GM12878 (cell line): Measurements from ENCODE around the gene HMCN1. TPM values are rescaled to one million over a fixed set of nuclear protein-coding genes. Genes with fewer than 3 reads are reported as not detected.

Source experiments
- ATAC-seq: fragments of 200-7000 bp; cut with Tn5 transposase; 3 replicates; pipeline ENCODE4 v1.9.1; 2020; ENCODE audit warnings: mild to moderate bottlenecking, moderate library complexity
- BruUV-seq: library from RNA; stranded (reverse); fragments of 400-500 nt; replicated peaks from 2 replicates; lab custom pipeline; 2021; lab: Mats Ljungman, UMichigan
- CTCF ChIA-PET: fragments of 300-600 bp; sonication (Branson Sonifier 250); formaldehyde crosslinking; extraction: SDS; loops from one replicate; lab custom pipeline; 2021; ENCODE audit warnings: inconsistent platforms; lab: Yijun Ruan, JAX
- POLR2A ChIA-PET: fragments of 350-600 bp; formaldehyde crosslinking; extraction: SDS; loops from one replicate; lab custom pipeline; 2021; ENCODE audit warnings: inconsistent platforms; lab: Charles Lee
- RAD21 ChIA-PET: fragments of 300-600 bp; sonication (Branson Sonifier 250); formaldehyde crosslinking; loops from one replicate; lab custom pipeline; 2023; ENCODE audit warnings: antibody characterized with exemption; ENCODE audit not compliant: unreplicated experiment; lab: Charles Lee
- SMC1A ChIA-PET: fragments of 300-600 bp; sonication (Branson Sonifier 250); formaldehyde crosslinking; loops from one replicate; lab custom pipeline; 2023; ENCODE audit not compliant: unreplicated experiment, uncharacterized antibody; lab: Charles Lee
- DNase-seq: peaks from one replicate; pipeline ENCODE4 v3.0.0-alpha.2; 2011; ENCODE audit warnings: low read depth, low spot score
- FAIRE-seq: peaks from 3 replicates; lab custom pipeline; 2011; peaks lifted over from hg19 to GRCh38; lab: Jason Lieb, UNC
- H2AFZ ChIP-seq: 2 replicates; pipeline ENCODE4 v1.6.0; 2011; ENCODE audit warnings: low read depth, low read length, control low read depth; ENCODE audit not compliant: control insufficient read depth
- H3K27ac ChIP-seq: 2 replicates; pipeline ENCODE4 v1.5.1; 2011; ENCODE audit warnings: control low read depth; ENCODE audit not compliant: control insufficient read depth, insufficient read depth
- H3K27me3 ChIP-seq, 2 experiments: replicated peaks in 1 of 2; 2 replicates each; pipeline versions ENCODE4 v1.6.0 to v1.6.1; 2011; ENCODE audit warnings: low read length in 1 of 2; ENCODE audit not compliant: control insufficient read depth in 2 of 2, insufficient read depth in 2 of 2
- H3K36me3 ChIP-seq, 2 experiments: 2 replicates each; pipeline ENCODE4 v1.5.1; 2011; ENCODE audit warnings: low read length in 1 of 2; ENCODE audit not compliant: control insufficient read depth in 2 of 2, insufficient read depth in 2 of 2
- H3K4me1 ChIP-seq: 2 replicates; pipeline ENCODE4 v1.6.1; 2011; ENCODE audit warnings: mild to moderate bottlenecking, low read length, moderate library complexity, mixed read lengths; ENCODE audit not compliant: control insufficient read depth, insufficient read depth
- H3K4me2 ChIP-seq: 2 replicates; pipeline ENCODE4 v1.6.0; 2011; ENCODE audit warnings: control low read depth; ENCODE audit not compliant: control insufficient read depth, insufficient read depth
- H3K4me3 ChIP-seq: fragments of 200-600 bp; sonication (generic); 2 replicates; pipeline ENCODE4 v1.5.1; 2016
- H3K79me2 ChIP-seq: 2 replicates; pipeline ENCODE4 v1.6.0; 2011; ENCODE audit warnings: low read length; ENCODE audit not compliant: control insufficient read depth, insufficient read depth
- H3K9ac ChIP-seq: 2 replicates; pipeline ENCODE4 v1.8.0; 2011; ENCODE audit warnings: low read length, control low read depth, mixed read lengths; ENCODE audit not compliant: control insufficient read depth, insufficient read depth
- H3K9me3 ChIP-seq: replicated peaks from 3 replicates; pipeline ENCODE4 v1.5.1; 2011; ENCODE audit warnings: mild to moderate bottlenecking, low read length; ENCODE audit not compliant: control insufficient read depth, insufficient read depth
- H4K20me1 ChIP-seq: 2 replicates; pipeline ENCODE4 v1.6.0; 2011; ENCODE audit not compliant: control insufficient read depth, insufficient read depth
- E4F1 ChIP-seq: fragments of 450-650 bp; IDR thresholded peaks from 2 replicates; pipeline ENCODE4 v1.6.1; 2018; ENCODE audit warnings: borderline replicate concordance, mild to moderate bottlenecking; ENCODE audit not compliant: partially characterized antibody
- ETV6 ChIP-seq, 2 experiments: fragments of 450-650 bp in 1 of 2; IDR thresholded peaks in 1 of 2; conservative IDR thresholded peaks in 1 of 2; 2 replicates each; pipeline ENCODE4 v1.6.1; 2014; ENCODE audit warnings: antibody characterized with exemption in 1 of 2, borderline replicate concordance in 1 of 2, low read depth in 1 of 2, mild to moderate bottlenecking in 1 of 2, moderate library complexity in 1 of 2
- NFXL1 ChIP-seq: fragments of 450-650 bp; IDR thresholded peaks from 2 replicates; pipeline ENCODE4 v1.6.1; 2017; ENCODE audit warnings: antibody characterized with exemption, mild to moderate bottlenecking, borderline replicate concordance
- POLR2AphosphoS2 ChIP-seq: IDR thresholded peaks from 2 replicates; pipeline ENCODE4 v1.6.1; 2011; ENCODE audit warnings: low read depth, mild to moderate bottlenecking, low read length, improper control_type of control experiment, moderate library complexity
- ZBED1 ChIP-seq: IDR thresholded peaks from 2 replicates; pipeline ENCODE4 v1.6.1; 2016; ENCODE audit warnings: borderline replicate concordance
- WGBS: methylation state at CpG from one replicate; pipeline ENCODE4 v1.1.6; 2016; ENCODE audit warnings: low lambda C conversion rate; ENCODE audit not compliant: insufficient replicate concordance, insufficient coverage; ENCODE audit errors: missing lambda C conversion rate; 5-methylcytosine and 5-hydroxymethylcytosine counted together
- in situ Hi-C: fragments of 300-500 bp; cut with MboI; formaldehyde crosslinking; loops from 9 replicates; pipeline ENCODE4 v1.14.3; 2018; ENCODE audit warnings: mixed read lengths
- intact Hi-C: fragments of 100-400 bp; cut with micrococcal nuclease; formaldehyde crosslinking; loops from one replicate; pipeline ENCODE4 v1.14.2; 2022; ENCODE audit not compliant: unreplicated experiment
- polyA plus RNA-seq, 11 experiments: library from polyadenylated mRNA; depleted of rRNA in 4 of 11; unstranded in 6 of 11; stranded (reverse) in 5 of 11; fragments of >200 nt; fragmentation: Nextera tagmentation in 4 of 11; fragmentation: Illumina TruSeq in 1 of 11; extraction: Ambion mirVana in 4 of 11; extraction: Trizol in 1 of 11; gene quantifications; 1 replicate in 1 of 11; 2 replicates in 10 of 11; pipeline versions ENCODE4 v1.2.1 to v1.2.3, GENCODE V29; 2011 to 2016; ENCODE audit warnings: inconsistent platforms in 2 of 11, missing spikeins in 2 of 11, low read depth in 1 of 11
- total RNA-seq, 4 experiments: library from RNA; depleted of rRNA in 3 of 4; stranded (reverse); fragments of >200 nt in 3 of 4; fragmentation: Illumina TruSeq in 1 of 4; extraction: Trizol in 1 of 4; gene quantifications; 2 replicates each; pipeline versions ENCODE4 v1.2.1 to v1.2.3, GENCODE V29; 2013 to 2021

Gene HMCN1
- total and polyA plus RNA-seq, 10 of the 15 experiments (the other 5 are each of a cell fraction or from before 2014, with no cell fraction given) = under 0.01 to 0.07 TPM; not detected in 8

GRCh38 chr1:186225096-186225495 is 490.9 kb downstream of the HMCN1 start:
- intact Hi-C loops = no loop called here
- H3K27me3 ChIP-seq = no peaks in the 10 kb centered on the region
- CTCF ChIA-PET = no interaction called here

More at GRCh38 chr1:186225096-186225495, 490.9 kb downstream of the HMCN1 start:
- RAD21 ChIA-PET = no interaction called here
- H3K4me3 ChIP-seq = no peak overlapping the region
- no peaks in the 10 kb centered on the region for H3K9me3 ChIP-seq
- no peak overlapping the region for H3K27ac ChIP-seq
- POLR2A ChIA-PET = no interaction called here
- ATAC-seq = no peak
- TF ChIP-seq NFXL1 (no peak), ZBED1 (no peak), E4F1 (no peak), ETV6 (conservative IDR thresholded peaks at IDR 0.05 in 1 of 2, IDR thresholded peaks at IDR 0.05 in 1 of 2; ENCODE audit: borderline replicate concordance in 1 of 2, low read depth in 1 of 2) (no peak), POLR2AphosphoS2 (no peak)
- TF ChIP-seq, all 136 proteins: peak for 0
- Histone ChIP-seq H2AFZ (no peak overlapping the region), H3K9ac (no peak overlapping the region), H3K4me2 (no peak overlapping the region), H3K79me2 (no peaks in the 10 kb centered on the region), H3K4me1 (no peaks in the 10 kb centered on the region), H3K36me3 (no peaks in the 10 kb centered on the region), H4K20me1 (no peaks in the 10 kb centered on the region)
- no TSS peak for BruUV-seq
- DNase-seq (no peak), FAIRE-seq (no peak)
- in situ Hi-C loops = no loop called here
- SMC1A ChIA-PET = no interaction called here
- 6% methylated on average over 1 of the region's 1 CpG for WGBS
